ENCODE measurements around the gene MOB3C.

MOB3C gene

GRCh38 chr1:46592823-46593222 is 23.8 kb downstream of the MOB3C start:
- Histone ChIP-seq H3K27me3 (replicated peaks) (no peaks in the 10 kb centered on the region), H3K36me3 (replicated peaks) (peaks cover 38% of the 10 kb centered on the region), H3K4me3 (ENCODE audit: low read depth, low read length) (no peak overlapping the region), H3K27ac (no peak overlapping the region)
- in situ Hi-C loops (cut with HindIII; ENCODE audit: low pct_ligation_motif_present, low sequenced_read_pairs), result no loop called here
- no peak for DNase-seq
- no peak for TF ChIP-seq CTCF (IDR thresholded peaks at IDR 0.05; ENCODE audit: low read depth, low read length, missing control alignments)

GRCh38 chr1:46589529-46589928 is 27.1 kb downstream of the MOB3C start:
- H3K27ac ChIP-seq, result no peak overlapping the region
- H3K4me3 ChIP-seq (ENCODE audit: low read depth, low read length), result no peak overlapping the region
- no peak for DNase-seq
- peaks cover 38% of the 10 kb centered on the region for H3K36me3 ChIP-seq (replicated peaks)
- TF ChIP-seq CTCF (IDR thresholded peaks at IDR 0.05; ENCODE audit: low read depth, low read length, missing control alignments), result no peak
- H3K27me3 ChIP-seq (replicated peaks), result no peaks in the 10 kb centered on the region
- in situ Hi-C loops (cut with HindIII; ENCODE audit: low pct_ligation_motif_present, low sequenced_read_pairs), result no loop called here

- peaks cover 31% of the 10 kb centered on the region for H3K36me3 ChIP-seq (replicated peaks)
- DNase-seq, result no peak
- in situ Hi-C loops (cut with HindIII; ENCODE audit: low pct_ligation_motif_present, low sequenced_read_pairs), result no loop called here
Observed at GRCh38 chr1:46587069-46587468, 29.5 kb downstream of the MOB3C start.

GRCh38 chr1:46585312-46585938 is 31.2 kb downstream of the MOB3C start:
- no peaks in the 10 kb centered on the region for H3K27me3 ChIP-seq (replicated peaks)
- no peak for TF ChIP-seq CTCF (IDR thresholded peaks at IDR 0.05; ENCODE audit: low read depth, low read length, missing control alignments)
- no peak for DNase-seq
- peaks cover 24% of the 10 kb centered on the region for H3K36me3 ChIP-seq (replicated peaks)
- in situ Hi-C loops (cut with HindIII; ENCODE audit: low pct_ligation_motif_present, low sequenced_read_pairs), result no loop called here
- no peak overlapping the region for H3K4me3 ChIP-seq (ENCODE audit: low read depth, low read length)
- no peak overlapping the region for H3K27ac ChIP-seq

More at GRCh38 chr1:46587069-46587468, 29.5 kb downstream of the MOB3C start:
- no peaks in the 10 kb centered on the region for H3K27me3 ChIP-seq (replicated peaks)
- H3K27ac ChIP-seq, result no peak overlapping the region
- no peak overlapping the region for H3K4me3 ChIP-seq (ENCODE audit: low read depth, low read length)
- no peak for TF ChIP-seq CTCF (IDR thresholded peaks at IDR 0.05; ENCODE audit: low read depth, low read length, missing control alignments)

- in situ Hi-C loops (cut with HindIII; ENCODE audit: low pct_ligation_motif_present, low sequenced_read_pairs), result no loop called here
- Histone ChIP-seq H3K27me3 (replicated peaks) (no peaks in the 10 kb centered on the region), H3K4me3 (ENCODE audit: low read depth, low read length) (no peak overlapping the region), H3K36me3 (replicated peaks) (peaks cover 19% of the 10 kb centered on the region), H3K27ac (no peak overlapping the region)
- TF ChIP-seq CTCF (IDR thresholded peaks at IDR 0.05; ENCODE audit: low read depth, low read length, missing control alignments), result no peak
- DNase-seq, result no peak
Observed at GRCh38 chr1:46583494-46583893, 33.1 kb downstream of the MOB3C start.

GRCh38 chr1:46582972-46583371 is 33.6 kb downstream of the MOB3C start:
- Histone ChIP-seq H3K4me3 (ENCODE audit: low read depth, low read length) (no peak overlapping the region), H3K27ac (no peak overlapping the region), H3K27me3 (replicated peaks) (no peaks in the 10 kb centered on the region), H3K36me3 (replicated peaks) (peaks cover 19% of the 10 kb centered on the region)
- TF ChIP-seq CTCF (IDR thresholded peaks at IDR 0.05; ENCODE audit: low read depth, low read length, missing control alignments), result no peak
- in situ Hi-C loops (cut with HindIII; ENCODE audit: low pct_ligation_motif_present, low sequenced_read_pairs), result no loop called here
- DNase-seq, result no peak
